K562 (cell line): ENCODE results near the gene HSF2BP. TPM values are rescaled to one million over a fixed set of nuclear protein-coding genes. Genes with fewer than 3 reads are reported as not detected.

ENCODE experiments used
- ATAC-seq: fragments of 200-7000 bp; cut with Tn5 transposase; 3 replicates; pipeline ENCODE4 v1.9.1; 2020; ENCODE audit warnings: moderate library complexity
- BruUV-seq: library from RNA; stranded (reverse); fragments of 400-500 nt; replicated peaks from 2 replicates; lab custom pipeline; 2021; lab: Mats Ljungman, UMichigan
- CTCF ChIA-PET: fragments of 300-600 bp; formaldehyde crosslinking; extraction: SDS; loops from one replicate; lab custom pipeline; 2021; ENCODE audit warnings: low intra/inter-chr PET ratio; lab: Yijun Ruan, JAX
- POLR2A ChIA-PET: fragments of 300-600, 350-650 bp; sonication (Branson Sonifier 250); formaldehyde crosslinking; extraction: SDS; loops from one replicate; lab custom pipeline; 2021; ENCODE audit warnings: antibody characterized with exemption, inconsistent platforms; lab: Yijun Ruan, JAX
- DNase-seq, 4 experiments: peaks; one replicate each; pipeline versions ENCODE4 v3.0.0 to v3.0.0-alpha.2; 2011 to 2018; ENCODE audit warnings: low spot score in 3 of 4, mixed read lengths in 3 of 4; ENCODE audit errors: extremely low read depth in 1 of 4
- FAIRE-seq: peaks from 2 replicates; lab custom pipeline; 2011; peaks lifted over from hg19 to GRCh38; lab: Jason Lieb, UNC
- H2AFZ ChIP-seq: 2 replicates; pipeline ENCODE4 v1.6.0; 2011; ENCODE audit warnings: low read depth, low read length, control low read depth, inconsistent platforms
- H3K27ac ChIP-seq: fragments of 200-600 bp; 3 replicates; pipeline ENCODE4 v1.8.0; 2011; ENCODE audit warnings: low read depth, mild to moderate bottlenecking, control low read depth, inconsistent platforms, low read length, moderate library complexity, mixed read lengths; ENCODE audit errors: extremely low read depth
- H3K27me3 ChIP-seq, 2 experiments: fragments of 300-600 bp in 1 of 2; 2 replicates in 1 of 2; 3 replicates in 1 of 2; pipeline versions ENCODE4 v1.6.0 to v1.8.0; 2011; ENCODE audit warnings: inconsistent platforms in 2 of 2, low read length in 2 of 2, mild to moderate bottlenecking in 1 of 2, mixed read lengths in 1 of 2, moderate library complexity in 1 of 2; ENCODE audit not compliant: control insufficient read depth in 2 of 2, insufficient read depth in 2 of 2
- H3K36me3 ChIP-seq: fragments of 300-600 bp; 3 replicates; pipeline ENCODE4 v1.8.0; 2011; ENCODE audit warnings: mild to moderate bottlenecking, low read length, inconsistent platforms; ENCODE audit not compliant: control insufficient read depth, insufficient read depth
- H3K4me1 ChIP-seq, 2 experiments: fragments of 200-600 bp in 1 of 2; replicated peaks in 1 of 2; 2 replicates in 1 of 2; 3 replicates in 1 of 2; pipeline versions ENCODE4 v1.5.1 to v1.8.0; 2011; ENCODE audit warnings: inconsistent platforms in 2 of 2, low read length in 2 of 2, mild to moderate bottlenecking in 1 of 2, mixed read lengths in 1 of 2, moderate library complexity in 1 of 2; ENCODE audit not compliant: control insufficient read depth in 2 of 2, insufficient read depth in 2 of 2
- H3K4me2 ChIP-seq: 2 replicates; pipeline ENCODE4 v1.6.1; 2011; ENCODE audit warnings: low read length, control low read depth, inconsistent platforms, mixed read lengths; ENCODE audit not compliant: insufficient read depth
- H3K4me3 ChIP-seq: fragments of 200-600 bp; sonication (generic), shearing (Covaris generic); 2 replicates; pipeline ENCODE4 v1.5.1; 2016; ENCODE audit warnings: control low read depth, inconsistent platforms
- H3K79me2 ChIP-seq: fragments of 200-600 bp; 3 replicates; pipeline ENCODE4 v1.8.0; 2011; ENCODE audit warnings: low read length, inconsistent platforms; ENCODE audit not compliant: control insufficient read depth, insufficient read depth
- H3K9ac ChIP-seq, 2 experiments: 2 replicates each; pipeline versions ENCODE4 v1.6.0 to v1.6.1; 2011; ENCODE audit warnings: low read depth in 2 of 2, low read length in 2 of 2, control low read depth in 1 of 2, inconsistent platforms in 1 of 2, mild to moderate bottlenecking in 1 of 2, mixed read lengths in 1 of 2; ENCODE audit not compliant: insufficient read depth in 1 of 2
- H3K9me1 ChIP-seq: one replicate; pipeline ENCODE4 v1.6.0; 2011; ENCODE audit warnings: inconsistent platforms, mild to moderate bottlenecking, low read length, moderate library complexity; ENCODE audit not compliant: control insufficient read depth, insufficient read depth
- H3K9me3 ChIP-seq: replicated peaks from 2 replicates; pipeline ENCODE4 v1.5.1; 2011; ENCODE audit warnings: low read depth, low read length, inconsistent platforms; ENCODE audit not compliant: control insufficient read depth, insufficient read depth
- H4K20me1 ChIP-seq: replicated peaks from 2 replicates; pipeline ENCODE4 v1.6.1; 2011; ENCODE audit warnings: low read length, inconsistent platforms, mixed read lengths; ENCODE audit not compliant: control insufficient read depth, insufficient read depth
- ARID1B ChIP-seq: fragments of 450-650 bp; IDR thresholded peaks from 2 replicates; pipeline ENCODE4 v1.6.1; 2016; ENCODE audit warnings: antibody characterized with exemption, mild to moderate bottlenecking, inconsistent platforms
- BRD9 ChIP-seq: fragments of 450-650 bp; IDR thresholded peaks from 2 replicates; pipeline ENCODE4 v1.6.1; 2018; ENCODE audit warnings: low read depth; ENCODE audit not compliant: partially characterized antibody
- HDGF ChIP-seq: fragments of 450-650 bp; IDR thresholded peaks from 2 replicates; pipeline ENCODE4 v1.6.1; 2016
- RCOR1 ChIP-seq, 2 experiments: IDR thresholded peaks; 2 replicates each; pipeline ENCODE4 v1.6.1; 2012; ENCODE audit warnings: low read depth in 2 of 2, low read length in 2 of 2, borderline replicate concordance in 1 of 2, improper control_type of control experiment in 1 of 2
- REST ChIP-seq, 2 experiments: fragments of 450-650 bp; formaldehyde crosslinking in 1 of 2; IDR thresholded peaks; 2 replicates each; pipeline versions ENCODE4 v1.4.0 to v1.6.1; 2014 to 2020; ENCODE audit warnings: mild to moderate bottlenecking in 2 of 2, borderline replicate concordance in 1 of 2, low read depth in 1 of 2
- SETDB1 ChIP-seq: IDR thresholded peaks from one replicate; pipeline ENCODE4 v1.6.1; 2012; ENCODE audit warnings: low read length, control low read depth, inconsistent platforms
- XRCC5 ChIP-seq: fragments of 200-400 bp; formaldehyde crosslinking; IDR thresholded peaks from 2 replicates; pipeline ENCODE4 v1.6.1; 2017; ENCODE audit warnings: low read depth, mild to moderate bottlenecking, low read length
- ZBTB33 ChIP-seq: sonication (generic); formaldehyde crosslinking; IDR thresholded peaks from 2 replicates; pipeline ENCODE4 v1.8.1; 2023; ENCODE audit warnings: mild to moderate bottlenecking, missing genetic modification reagents
- WGBS: fragments of 100-300 bp; shearing (Covaris generic); methylation state at CpG from one replicate; pipeline ENCODE4 v1.1.6; 2016; ENCODE audit warnings: low coverage, mixed read lengths; ENCODE audit not compliant: insufficient coverage; ENCODE audit errors: missing lambda C conversion rate; 5-methylcytosine and 5-hydroxymethylcytosine counted together
- in situ Hi-C: fragments of 300-500 bp; cut with MboI; formaldehyde crosslinking; loops from 4 replicates; pipeline ENCODE4 v1.15.0; 2018; ENCODE audit warnings: inconsistent platforms, mixed read lengths
- intact Hi-C: fragments of 100-400 bp; cut with micrococcal nuclease; formaldehyde crosslinking; loops from 2 replicates; pipeline ENCODE4 v1.14.2; 2022
- polyA plus RNA-seq, 8 experiments: library from polyadenylated mRNA; depleted of rRNA in 4 of 8; stranded (reverse) in 5 of 8; unstranded in 3 of 8; fragments of >200 nt; fragmentation: Nextera tagmentation in 2 of 8; fragmentation: Illumina TruSeq in 1 of 8; extraction: Ambion mirVana in 2 of 8; extraction: Trizol in 1 of 8; gene quantifications; 2 replicates each; pipeline versions ENCODE4 v1.2.1 to v1.2.3, GENCODE V29; 2011 to 2014; ENCODE audit warnings: inconsistent platforms in 1 of 8, missing spikeins in 1 of 8
- total RNA-seq, 7 experiments: library from RNA; depleted of rRNA in 6 of 7; stranded (reverse); fragments of >200 nt in 6 of 7; fragmentation: Illumina TruSeq in 2 of 7; extraction: Trizol in 2 of 7; gene quantifications; 2 replicates each; pipeline versions ENCODE4 v1.2.1 to v1.2.3, GENCODE V29; 2011 to 2021; ENCODE audit warnings: low replicate concordance in 1 of 7

Gene HSF2BP
- total and polyA plus RNA-seq, 9 of the 15 experiments (the other 6 are each of a cell fraction or from before 2014, with no cell fraction given) = 0.04 to 0.57 (median 0.20) TPM; not detected in 2

- POLR2A ChIA-PET = interaction anchor here (0.7 to 1.1 kb wide), 6 partner anchors 20 to 1150 kb away, joined by 3 read pairs; no protein-coding TSS in a partner anchor
- H3K4me2 ChIP-seq = peak overlapping the region; percentile 64
- BruUV-seq = no TSS peak
- no peaks in the 10 kb centered on the region for H4K20me1 ChIP-seq
- 21% methylated on average over 8 of the region's 8 CpGs for WGBS
- peak overlapping the region; percentile 88 for H2AFZ ChIP-seq
- H3K79me2 ChIP-seq = no peaks in the 10 kb centered on the region
- intact Hi-C loops (loop anchor here (1.0 kb wide), 1 partner anchor 34 kb away; no protein-coding TSS in a partner anchor), in situ Hi-C loops (loop anchor here (25.0 kb wide), 1 partner anchor 99 kb away; no protein-coding TSS in a partner anchor)
- no peaks in the 10 kb centered on the region for H3K9me1 ChIP-seq
- H3K27me3 ChIP-seq = peaks cover 9 to 13% of the 10 kb centered on the region in 2 experiments; a peak in 4 of 5 replicates
- DNase-seq (peak; percentile 68 to 80 (median 73)), ATAC-seq (peak; percentile 99), FAIRE-seq (peak; percentile 88)
- no peak overlapping the region for H3K4me3 ChIP-seq
- no peak overlapping the region; a peak in 1 of 4 replicates for H3K9ac ChIP-seq
- H3K36me3 ChIP-seq = no peaks in the 10 kb centered on the region
- H3K4me1 ChIP-seq = peaks cover 0 to 5% of the 10 kb centered on the region in 2 experiments; a peak in 3 of 5 replicates
- CTCF ChIA-PET = no interaction called here
- no peaks in the 10 kb centered on the region for H3K9me3 ChIP-seq
- no peak overlapping the region for H3K27ac ChIP-seq
- TF ChIP-seq ARID1B (0 out of 2 replicates have a peak, but pooled peaks have one; percentile 14), REST (IDR thresholded peaks at IDR 0.05; ENCODE audit: borderline replicate concordance) (peak; percentile 53; the same call in 1 of the 2 replicates), REST (CRISPR knock-in tag; IDR thresholded peaks at IDR 0.05; ENCODE audit: low read depth) (no peak), ZBTB33 (no peak), SETDB1 (no peak), XRCC5 (0 out of 2 replicates have a peak, but pooled peaks have one; percentile 26), RCOR1 (IDR thresholded peaks at IDR 0.05; ENCODE audit: borderline replicate concordance in 1 of 2, low read depth in 2 of 2, low read length in 2 of 2) (peak in 1 of 2 experiments; percentile 45; a peak in 1 of 4 replicates), BRD9 (peak; percentile 58), HDGF (0 out of 2 replicates have a peak, but pooled peaks have one; percentile 34)
Measured at GRCh38 chr21:43611598-43612369, 47.5 kb downstream of the HSF2BP start.
